Measurements from ENCODE around the gene EVI2A. TPM values are rescaled to one million over a fixed set of nuclear protein-coding genes. Genes with fewer than 3 reads are reported as not detected.
"Not testable (repeated sequence)": the region's sequence is repeated elsewhere in the genome, so short reads cannot be mapped to it uniquely, and the experiment has no call there.

EVI2A gene
- polyA plus RNA-seq, 1 donor (not counting 4 experiments of a cell fraction or from before 2014, with no cell fraction given): 0.12 TPM

DNA sequence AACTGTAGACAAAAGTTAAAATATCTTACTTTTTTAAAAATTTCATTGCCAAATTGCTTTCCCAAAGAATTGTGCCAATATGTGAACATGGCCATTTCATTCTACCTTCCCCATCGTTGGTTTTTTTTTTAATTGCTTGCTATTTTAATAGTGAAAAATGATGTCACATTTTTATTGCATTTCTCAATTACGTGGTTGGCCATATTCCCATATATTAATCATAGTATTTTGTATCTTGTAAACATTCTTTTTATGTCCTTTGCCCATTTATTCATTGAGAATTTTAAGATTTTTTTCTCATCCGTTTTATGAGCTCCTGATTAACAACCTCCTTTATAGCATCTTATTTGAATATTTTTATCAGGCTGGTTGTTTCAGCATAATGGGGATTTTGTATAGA lies 31.6 kb downstream of the EVI2A start:
- Histone ChIP-seq H3K79me2 (ENCODE audit: control insufficient read depth, insufficient read depth, low read length) (no peaks in the 10 kb centered on the region), H2AFZ (ENCODE audit: control insufficient read depth, low read length) (no peak overlapping the region), H3K4me2 (ENCODE audit: control insufficient read depth, extremely low read depth, insufficient read depth, low read depth, low read length) (no peak overlapping the region), H3K36me3 (ENCODE audit: control insufficient read depth in 2 of 2, extremely low read depth in 1 of 2, insufficient read depth in 2 of 2, low read length in 2 of 2) (no peaks in the 10 kb centered on the region), H3K9me3 (ENCODE audit: control insufficient read depth, low read depth, low read length) (no peaks in the 10 kb centered on the region), H3K4me1 (ENCODE audit: control insufficient read depth, extremely low read depth, insufficient read depth, low read length) (no peaks in the 10 kb centered on the region), H3K27ac (ENCODE audit: control insufficient read depth, insufficient read depth, low read length) (no peak overlapping the region), H3K9me1 (ENCODE audit: control insufficient read depth, extremely low read depth, insufficient read depth, low read length) (no peaks in the 10 kb centered on the region), H3K4me3 (ENCODE audit: control insufficient read depth in 2 of 3, extremely low read depth in 1 of 3, insufficient read depth in 2 of 3, low read depth in 1 of 3, low read length in 3 of 3) (no peak overlapping the region), H4K20me1 (ENCODE audit: control insufficient read depth, extremely low read depth, insufficient read depth, low read length) (no peaks in the 10 kb centered on the region), H3K27me3 (ENCODE audit: control insufficient read depth, extremely low read depth, insufficient read depth, low read length) (no peaks in the 10 kb centered on the region), H3K9ac (ENCODE audit: control insufficient read depth, extremely low read depth, insufficient read depth, low read length) (no peak overlapping the region)
- no peak for FAIRE-seq
- no peak for DNase-seq (ENCODE audit: low read depth, low spot score)
- no peak for TF ChIP-seq EZH2 (IDR thresholded peaks at IDR 0.05; ENCODE audit: low read length)
- TF ChIP-seq, protein P1, sequence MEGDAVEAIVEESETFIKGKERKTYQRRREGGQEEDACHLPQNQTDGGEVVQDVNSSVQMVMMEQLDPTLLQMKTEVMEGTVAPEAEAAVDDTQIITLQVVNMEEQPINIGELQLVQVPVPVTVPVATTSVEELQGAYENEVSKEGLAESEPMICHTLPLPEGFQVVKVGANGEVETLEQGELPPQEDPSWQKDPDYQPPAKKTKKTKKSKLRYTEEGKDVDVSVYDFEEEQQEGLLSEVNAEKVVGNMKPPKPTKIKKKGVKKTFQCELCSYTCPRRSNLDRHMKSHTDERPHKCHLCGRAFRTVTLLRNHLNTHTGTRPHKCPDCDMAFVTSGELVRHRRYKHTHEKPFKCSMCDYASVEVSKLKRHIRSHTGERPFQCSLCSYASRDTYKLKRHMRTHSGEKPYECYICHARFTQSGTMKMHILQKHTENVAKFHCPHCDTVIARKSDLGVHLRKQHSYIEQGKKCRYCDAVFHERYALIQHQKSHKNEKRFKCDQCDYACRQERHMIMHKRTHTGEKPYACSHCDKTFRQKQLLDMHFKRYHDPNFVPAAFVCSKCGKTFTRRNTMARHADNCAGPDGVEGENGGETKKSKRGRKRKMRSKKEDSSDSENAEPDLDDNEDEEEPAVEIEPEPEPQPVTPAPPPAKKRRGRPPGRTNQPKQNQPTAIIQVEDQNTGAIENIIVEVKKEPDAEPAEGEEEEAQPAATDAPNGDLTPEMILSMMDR (optimal IDR thresholded peaks at IDR 0.05 in 1 of 3, IDR thresholded peaks at IDR 0.05 in 1 of 3, conservative IDR thresholded peaks at IDR 0.05 in 1 of 3; ENCODE audit: extremely low read depth in 1 of 3, insufficient read depth in 2 of 3, low read length in 3 of 3): no peak
- dilution Hi-C loops (cut with MboI; ENCODE audit: extremely low pct_ligation_motif_present, low sequenced_read_pairs): no loop called here

DNA sequence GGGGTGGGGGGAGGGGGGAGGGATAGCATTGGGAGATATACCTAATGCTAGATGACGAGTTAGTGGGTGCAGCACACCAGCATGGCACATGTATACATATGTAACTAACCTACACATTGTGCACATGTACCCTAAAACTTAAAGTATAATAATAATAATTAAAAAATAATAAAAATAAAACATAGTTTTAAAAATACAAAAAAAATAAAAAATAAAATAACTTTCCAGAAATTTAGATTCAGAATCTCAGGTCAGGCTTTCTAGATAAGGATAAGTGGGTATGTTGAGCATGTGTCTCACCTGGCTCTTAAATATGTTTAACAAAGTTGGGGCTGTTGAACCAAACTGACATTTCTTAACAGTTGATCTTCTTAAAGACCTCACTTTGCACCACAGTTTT lies 33.5 kb downstream of the EVI2A start:
- H2AFZ ChIP-seq (ENCODE audit: control insufficient read depth, low read length); H3K27me3 ChIP-seq (ENCODE audit: control insufficient read depth, extremely low read depth, insufficient read depth, low read length); H3K4me1 ChIP-seq (ENCODE audit: control insufficient read depth, extremely low read depth, insufficient read depth, low read length); H3K4me3 ChIP-seq (ENCODE audit: control insufficient read depth in 2 of 3, extremely low read depth in 1 of 3, insufficient read depth in 2 of 3, low read depth in 1 of 3, low read length in 3 of 3); H3K9me1 ChIP-seq (ENCODE audit: control insufficient read depth, extremely low read depth, insufficient read depth, low read length); H3K27ac ChIP-seq (ENCODE audit: control insufficient read depth, insufficient read depth, low read length); DNase-seq (ENCODE audit: low read depth, low spot score); H3K79me2 ChIP-seq (ENCODE audit: control insufficient read depth, insufficient read depth, low read length); dilution Hi-C loops (cut with MboI; ENCODE audit: extremely low pct_ligation_motif_present, low sequenced_read_pairs); H4K20me1 ChIP-seq (ENCODE audit: control insufficient read depth, extremely low read depth, insufficient read depth, low read length); H3K9ac ChIP-seq (ENCODE audit: control insufficient read depth, extremely low read depth, insufficient read depth, low read length); FAIRE-seq; H3K36me3 ChIP-seq (ENCODE audit: control insufficient read depth in 2 of 2, extremely low read depth in 1 of 2, insufficient read depth in 2 of 2, low read length in 2 of 2); H3K4me2 ChIP-seq (ENCODE audit: control insufficient read depth, extremely low read depth, insufficient read depth, low read depth, low read length); H3K9me3 ChIP-seq (ENCODE audit: control insufficient read depth, low read depth, low read length): not testable (repeated sequence)

DNA sequence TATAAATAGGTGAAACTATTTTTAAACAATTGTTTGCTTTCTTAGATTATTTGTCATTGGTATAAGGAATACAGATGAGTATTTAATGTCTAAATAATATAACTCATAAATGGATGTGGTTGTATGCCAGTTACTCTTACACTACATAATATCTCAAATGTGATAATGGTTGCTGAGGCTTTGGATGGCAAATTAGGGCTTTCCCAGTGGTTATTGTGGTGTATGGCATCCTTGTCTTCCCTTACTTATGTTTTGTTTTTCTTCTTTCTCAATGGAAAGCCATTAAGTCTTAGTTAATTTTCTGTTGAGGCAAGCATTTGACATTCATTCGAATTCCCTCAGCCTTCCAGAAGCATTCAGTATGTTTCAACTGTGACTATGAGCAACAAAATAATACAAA lies 34.8 kb downstream of the EVI2A start:
- Histone ChIP-seq H3K27ac (ENCODE audit: control insufficient read depth, insufficient read depth, low read length) (no peak overlapping the region), H3K79me2 (ENCODE audit: control insufficient read depth, insufficient read depth, low read length) (no peaks in the 10 kb centered on the region), H2AFZ (ENCODE audit: control insufficient read depth, low read length) (no peak overlapping the region), H3K9me3 (ENCODE audit: control insufficient read depth, low read depth, low read length) (no peaks in the 10 kb centered on the region), H3K4me1 (ENCODE audit: control insufficient read depth, extremely low read depth, insufficient read depth, low read length) (no peaks in the 10 kb centered on the region), H3K4me2 (ENCODE audit: control insufficient read depth, extremely low read depth, insufficient read depth, low read depth, low read length) (no peak overlapping the region), H3K4me3 (ENCODE audit: control insufficient read depth in 2 of 3, extremely low read depth in 1 of 3, insufficient read depth in 2 of 3, low read depth in 1 of 3, low read length in 3 of 3) (no peak overlapping the region), H4K20me1 (ENCODE audit: control insufficient read depth, extremely low read depth, insufficient read depth, low read length) (no peaks in the 10 kb centered on the region), H3K27me3 (ENCODE audit: control insufficient read depth, extremely low read depth, insufficient read depth, low read length) (no peaks in the 10 kb centered on the region), H3K9me1 (ENCODE audit: control insufficient read depth, extremely low read depth, insufficient read depth, low read length) (no peaks in the 10 kb centered on the region), H3K36me3 (ENCODE audit: control insufficient read depth in 2 of 2, extremely low read depth in 1 of 2, insufficient read depth in 2 of 2, low read length in 2 of 2) (no peaks in the 10 kb centered on the region), H3K9ac (ENCODE audit: control insufficient read depth, extremely low read depth, insufficient read depth, low read length) (no peak overlapping the region)
- FAIRE-seq: no peak
- dilution Hi-C loops (cut with MboI; ENCODE audit: extremely low pct_ligation_motif_present, low sequenced_read_pairs): no loop called here
- TF ChIP-seq, protein P1 (optimal IDR thresholded peaks at IDR 0.05 in 1 of 3, IDR thresholded peaks at IDR 0.05 in 1 of 3, conservative IDR thresholded peaks at IDR 0.05 in 1 of 3; ENCODE audit: extremely low read depth in 1 of 3, insufficient read depth in 2 of 3, low read length in 3 of 3): no peak
- no peak for TF ChIP-seq EZH2 (IDR thresholded peaks at IDR 0.05; ENCODE audit: low read length)
- DNase-seq (ENCODE audit: low read depth, low spot score): no peak

Data from keratinocyte (primary cell).